GM15510 (cell line): Measurements from ENCODE around the gene CALHM3.

Experiments used
- POLR2A ChIP-seq: IDR thresholded peaks from 3 replicates; pipeline ENCODE4 v1.6.1; 2011; ENCODE audit warnings: borderline replicate concordance; ENCODE audit not compliant: insufficient read length; ENCODE audit errors: extremely low read depth

CALHM3 gene

GRCh38 chr10:103465411-103466179 lies 13.4 kb downstream of the CALHM3 start:
- no peak for TF ChIP-seq POLR2A

- TF ChIP-seq POLR2A: no peak
These were observed 15.5 kb downstream of the CALHM3 start for GRCh38 chr10:103463499-103463898.

- no peak for TF ChIP-seq POLR2A
These were observed 19.4 kb downstream of the CALHM3 start for GRCh38 chr10:103459615-103460014.

GRCh38 chr10:103458720-103459119 lies 20.3 kb downstream of the CALHM3 start, which contains the start of gene CALHM1:
Gene CALHM1 (minus strand): TSS chr10:103458900. CDS start chr10:103458751, 149 bp downstream.
- TF ChIP-seq POLR2A: no peak

GRCh38 chr10:103457896-103458583 lies 21.0 kb downstream of the CALHM3 start:
- TF ChIP-seq POLR2A: no peak

GRCh38 chr10:103457176-103457712 lies 21.8 kb downstream of the CALHM3 start:
- TF ChIP-seq POLR2A: no peak

- TF ChIP-seq POLR2A: no peak
These were observed 22.9 kb downstream of the CALHM3 start for GRCh38 chr10:103456074-103456660.

GRCh38 chr10:103455235-103455634 lies 23.8 kb downstream of the CALHM3 start:
- TF ChIP-seq POLR2A: no peak

- no peak for TF ChIP-seq POLR2A
These were observed 25.0 kb downstream of the CALHM3 start for GRCh38 chr10:103454026-103454425.

GRCh38 chr10:103452506-103453230 lies 26.4 kb downstream of the CALHM3 start:
- TF ChIP-seq POLR2A: no peak

- TF ChIP-seq POLR2A: peak; percentile 58
These were observed 27.1 kb downstream of the CALHM3 start, which contains the start of gene CALHM2 for GRCh38 chr10:103451831-103452505. Gene CALHM2 (minus strand): TSS chr10:103452370. CDS start chr10:103449941, 2,429 bp downstream.

GRCh38 chr10:103451091-103451813 lies 27.8 kb downstream of the CALHM3 start:
- TF ChIP-seq POLR2A: no peak

- no peak for TF ChIP-seq POLR2A
These were observed 28.8 kb downstream of the CALHM3 start for GRCh38 chr10:103450201-103450695.

GRCh38 chr10:103449208-103450144 lies 29.6 kb downstream of the CALHM3 start:
- no peak for TF ChIP-seq POLR2A
